H1 (cell line): Measurements from ENCODE around the gene PCBP2.

Experiments
- CREB1 ChIP-seq: IDR thresholded peaks from 2 replicates; pipeline ENCODE4 v1.6.1; 2012; ENCODE audit warnings: inconsistent platforms
- CTCF ChIP-seq, 3 experiments: IDR thresholded peaks; 1 replicate in 2 of 3; 2 replicates in 1 of 3; pipeline versions ENCODE4 v1.5.1 to v1.6.1; 2011; ENCODE audit warnings: low read length in 3 of 3, mild to moderate bottlenecking in 3 of 3, inconsistent platforms in 2 of 3, low read depth in 1 of 3, moderate library complexity in 1 of 3; ENCODE audit not compliant: insufficient read depth in 1 of 3; ENCODE audit errors: control extremely low read depth in 1 of 3
- FOSL1 ChIP-seq: IDR thresholded peaks from 2 replicates; pipeline ENCODE4 v1.6.1; 2011; ENCODE audit warnings: mild to moderate bottlenecking, low read depth, low read length, moderate library complexity; ENCODE audit not compliant: insufficient read depth
- JUND ChIP-seq: IDR thresholded peaks from 2 replicates; pipeline ENCODE4 v1.6.1; 2011; ENCODE audit warnings: mild to moderate bottlenecking, improper control_type of control experiment, low read length
- POLR2A ChIP-seq, 2 experiments: IDR thresholded peaks; 1 replicate in 1 of 2; 2 replicates in 1 of 2; pipeline ENCODE4 v1.6.1; 2011; ENCODE audit warnings: low read depth in 2 of 2, low read length in 2 of 2, mild to moderate bottlenecking in 2 of 2; ENCODE audit errors: control extremely low read depth in 1 of 2
- POLR2AphosphoS5 ChIP-seq: IDR thresholded peaks from 2 replicates; pipeline ENCODE4 v1.6.1; 2011; ENCODE audit warnings: low read depth, low read length
- RXRA ChIP-seq: IDR thresholded peaks from 2 replicates; pipeline ENCODE4 v1.6.1; 2011; ENCODE audit warnings: low read depth, mild to moderate bottlenecking, low read length, moderate library complexity; ENCODE audit not compliant: insufficient read depth
- SAP30 ChIP-seq: fragments of 300-600 bp; sonication (generic); IDR thresholded peaks from 2 replicates; pipeline ENCODE4 v1.7.1; 2012; ENCODE audit warnings: low read length, moderate library complexity, mild to moderate bottlenecking, inconsistent platforms; ENCODE audit not compliant: insufficient read depth, insufficient replicate concordance
- SIRT6 ChIP-seq: IDR thresholded peaks from one replicate; pipeline ENCODE4 v1.7.1; 2012; ENCODE audit warnings: low read length, inconsistent platforms
- YY1 ChIP-seq: IDR thresholded peaks from 2 replicates; pipeline ENCODE4 v1.6.1; 2011; ENCODE audit warnings: low read depth, mild to moderate bottlenecking, low read length
- TF ChIP-seq, protein P1 (sequence below): IDR thresholded peaks from 2 replicates; pipeline ENCODE4 v1.6.1; 2011; ENCODE audit warnings: low read depth, mild to moderate bottlenecking, low read length; ENCODE audit not compliant: insufficient read depth
- TF ChIP-seq, protein P2 (sequence below): IDR thresholded peaks from 2 replicates; pipeline ENCODE4 v1.6.1; 2011; ENCODE audit warnings: low read length, improper control_type of control experiment
- TF ChIP-seq, protein P3 (sequence below): IDR thresholded peaks from 2 replicates; pipeline ENCODE4 v1.6.1; 2012; ENCODE audit warnings: inconsistent platforms
- TF ChIP-seq, protein P4 (sequence below): IDR thresholded peaks from 2 replicates; pipeline ENCODE4 v1.6.1; 2012; ENCODE audit warnings: inconsistent platforms

GRCh38 chr12:53492830-53493609, 41.1 kb downstream of the PCBP2 start:
- TF ChIP-seq, protein P1, sequence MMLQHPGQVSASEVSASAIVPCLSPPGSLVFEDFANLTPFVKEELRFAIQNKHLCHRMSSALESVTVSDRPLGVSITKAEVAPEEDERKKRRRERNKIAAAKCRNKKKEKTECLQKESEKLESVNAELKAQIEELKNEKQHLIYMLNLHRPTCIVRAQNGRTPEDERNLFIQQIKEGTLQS = peak; percentile 73
- TF ChIP-seq CTCF (IDR thresholded peaks at IDR 0.05; ENCODE audit: control extremely low read depth in 1 of 3, insufficient read depth in 1 of 3, low read depth in 1 of 3, low read length in 3 of 3) (no peak), POLR2AphosphoS5 (peak; percentile 79; the same call in 1 of the 2 replicates), CREB1 (peak; percentile 76), POLR2A (IDR thresholded peaks at IDR 0.05; ENCODE audit: control extremely low read depth in 1 of 2, low read depth in 2 of 2, low read length in 2 of 2) (peak in 1 of 2 experiments; percentile 76; a peak in 2 of 3 replicates), RXRA (no peak), YY1 (peak; percentile 17; the same call in 1 of the 2 replicates), SAP30 (peak; percentile 59), JUND (peak; percentile 64), FOSL1 (no peak), SIRT6 (no peak)
- TF ChIP-seq, protein P2, sequence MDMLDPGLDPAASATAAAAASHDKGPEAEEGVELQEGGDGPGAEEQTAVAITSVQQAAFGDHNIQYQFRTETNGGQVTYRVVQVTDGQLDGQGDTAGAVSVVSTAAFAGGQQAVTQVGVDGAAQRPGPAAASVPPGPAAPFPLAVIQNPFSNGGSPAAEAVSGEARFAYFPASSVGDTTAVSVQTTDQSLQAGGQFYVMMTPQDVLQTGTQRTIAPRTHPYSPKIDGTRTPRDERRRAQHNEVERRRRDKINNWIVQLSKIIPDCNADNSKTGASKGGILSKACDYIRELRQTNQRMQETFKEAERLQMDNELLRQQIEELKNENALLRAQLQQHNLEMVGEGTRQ = peak; percentile 95
- TF ChIP-seq, protein P3, sequence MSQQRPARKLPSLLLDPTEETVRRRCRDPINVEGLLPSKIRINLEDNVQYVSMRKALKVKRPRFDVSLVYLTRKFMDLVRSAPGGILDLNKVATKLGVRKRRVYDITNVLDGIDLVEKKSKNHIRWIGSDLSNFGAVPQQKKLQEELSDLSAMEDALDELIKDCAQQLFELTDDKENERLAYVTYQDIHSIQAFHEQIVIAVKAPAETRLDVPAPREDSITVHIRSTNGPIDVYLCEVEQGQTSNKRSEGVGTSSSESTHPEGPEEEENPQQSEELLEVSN = peak; percentile 45; the same call in 1 of the 2 replicates
- TF ChIP-seq, protein P4, sequence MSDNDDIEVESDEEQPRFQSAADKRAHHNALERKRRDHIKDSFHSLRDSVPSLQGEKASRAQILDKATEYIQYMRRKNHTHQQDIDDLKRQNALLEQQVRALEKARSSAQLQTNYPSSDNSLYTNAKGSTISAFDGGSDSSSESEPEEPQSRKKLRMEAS = peak; percentile 86
